ENCODE results near the gene ERCC1. TPM values are rescaled to one million over a fixed set of nuclear protein-coding genes. Genes with fewer than 3 reads are reported as not detected.

The ERCC1 gene
- total and polyA plus RNA-seq, 9 donors = 41.1 to 98.6 (median 83.1) TPM

GRCh38 chr19:45471111-45471930, 47.6 kb upstream of the ERCC1 start:
- Histone ChIP-seq H3K9me3 (no peaks in the 10 kb centered on the region), H3K36me3 (no peaks in the 10 kb centered on the region), H3K4me3 (no peak overlapping the region), H3K4me1 (ENCODE audit: insufficient read depth) (peaks cover 12% of the 10 kb centered on the region), H3K27me3 (no peaks in the 10 kb centered on the region), H3K27ac (no peak overlapping the region)
- TF ChIP-seq POLR2A (IDR thresholded peaks at IDR 0.05) (no peak), CTCF (IDR thresholded peaks at IDR 0.05) (no peak), EP300 (IDR thresholded peaks at IDR 0.05) (no peak)
- DNase-seq = peak in 1 of 5 donors; percentile 60
- 83 to 85% (median 83%) methylated on average over 16 of the region's 16 CpGs for WGBS, 3 donors
- intact Hi-C loops (cut with DNase I) = no loop called here

GRCh38 chr19:45470762-45471081, 47.0 kb upstream of the ERCC1 start:
- intact Hi-C loops (cut with DNase I) = no loop called here
- Histone ChIP-seq H3K36me3 (no peaks in the 10 kb centered on the region), H3K4me1 (ENCODE audit: insufficient read depth) (peaks cover 12% of the 10 kb centered on the region), H3K27ac (no peak overlapping the region), H3K4me3 (no peak overlapping the region), H3K9me3 (no peaks in the 10 kb centered on the region), H3K27me3 (no peaks in the 10 kb centered on the region)
- 86 to 88% (median 88%) methylated on average over 15 of the region's 15 CpGs for WGBS, 3 donors
- no peak for DNase-seq
- no peak for TF ChIP-seq CTCF (IDR thresholded peaks at IDR 0.05)
- no peak for TF ChIP-seq POLR2A (IDR thresholded peaks at IDR 0.05)
- no peak for TF ChIP-seq EP300 (IDR thresholded peaks at IDR 0.05)

- 37 to 40% (median 40%) methylated on average over 32 to 33 of the region's 33 CpGs for WGBS, 3 donors
- peaks cover 12% of the 10 kb centered on the region for H3K4me1 ChIP-seq (ENCODE audit: insufficient read depth)
- TF ChIP-seq POLR2A (IDR thresholded peaks at IDR 0.05) = no peak
- no peak for TF ChIP-seq CTCF (IDR thresholded peaks at IDR 0.05)
- TF ChIP-seq EP300 (IDR thresholded peaks at IDR 0.05) = no peak
- no peaks in the 10 kb centered on the region for H3K36me3 ChIP-seq
- H3K27ac ChIP-seq = peak overlapping the region; percentile 90 to 95
- H3K4me3 ChIP-seq = peak overlapping the region; percentile 53
- no peaks in the 10 kb centered on the region for H3K27me3 ChIP-seq
- no peaks in the 10 kb centered on the region for H3K9me3 ChIP-seq
- intact Hi-C loops (cut with DNase I) = no loop called here
- peak; percentile 41 to 66 (median 62) for DNase-seq
These were observed 46.4 kb upstream of the ERCC1 start for GRCh38 chr19:45469945-45470761.

DNA sequence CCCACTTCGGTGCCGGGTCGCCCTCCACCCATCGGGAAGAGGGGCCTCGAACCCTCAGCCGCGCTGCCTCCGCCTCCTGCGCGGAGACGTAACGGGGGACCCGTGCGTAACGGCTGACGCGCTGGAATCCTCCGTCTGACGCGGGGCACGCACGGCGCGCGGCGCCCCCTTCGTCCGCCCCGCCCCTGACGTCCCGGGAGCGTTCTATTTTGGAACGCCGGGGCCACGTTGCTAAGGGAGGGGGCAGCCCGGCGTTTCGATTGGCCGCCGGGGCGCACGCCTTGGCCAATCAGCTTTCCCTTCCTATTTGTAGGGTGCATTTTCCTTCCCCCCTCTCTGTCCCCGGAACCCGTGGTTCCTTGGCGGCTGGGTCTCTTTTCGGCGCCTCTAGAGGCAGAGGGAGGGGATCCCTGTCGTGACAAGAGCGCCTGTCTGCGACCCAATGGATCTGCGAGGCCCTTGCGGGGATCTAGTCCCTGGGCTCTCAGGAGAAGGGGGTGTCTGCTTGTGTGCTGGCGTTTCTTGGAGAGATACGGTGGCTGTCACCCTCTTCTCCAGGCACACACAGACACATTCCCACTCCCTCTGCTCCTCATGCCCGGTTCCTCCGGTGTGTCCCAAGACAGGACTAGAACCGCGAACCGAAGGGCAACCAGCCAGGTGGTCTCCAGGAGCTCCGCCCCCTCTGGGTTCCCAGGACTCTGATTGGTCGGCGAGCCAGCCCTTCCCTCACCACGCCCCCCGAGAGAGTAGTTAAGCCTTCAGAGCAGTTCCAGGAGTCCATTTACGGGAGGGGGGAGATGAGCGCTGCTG, 45.6 kb upstream of the ERCC1 start:
- Histone ChIP-seq H3K4me3 (peak overlapping the region; percentile 53), H3K27me3 (no peaks in the 10 kb centered on the region), H3K9me3 (no peaks in the 10 kb centered on the region), H3K4me1 (ENCODE audit: insufficient read depth) (peaks cover 12% of the 10 kb centered on the region), H3K36me3 (no peaks in the 10 kb centered on the region), H3K27ac (peak overlapping the region; percentile 90 to 95)
- intact Hi-C loops (cut with DNase I) = no loop called here
- TF ChIP-seq CTCF (IDR thresholded peaks at IDR 0.05) (peak in 1 of 3 donors; percentile 7), EP300 (IDR thresholded peaks at IDR 0.05) (peak; percentile 92), POLR2A (IDR thresholded peaks at IDR 0.05) (peak; percentile 72)
- peak; percentile 89 to 96 (median 93) for DNase-seq
- 0 to 1% (median 1%) methylated on average over 62 to 65 of the region's 66 CpGs for WGBS, 3 donors

Data from ovary (tissue), 9 donors.